CD4-positive, alpha-beta T cell (primary cell): Measurements from ENCODE around the gene HIVEP3. TPM values are rescaled to one million over a fixed set of nuclear protein-coding genes. Genes with fewer than 3 reads are reported as not detected.
A peak's percentile ranks its signal among the peaks of the same experiment; 100 is the strongest.

Experiments used
- ATAC-seq: fragments of 200-7000 bp; cut with Tn5 transposase; one replicate; pipeline ENCODE4 v1.10.0; 2022; ENCODE audit warnings: mild to moderate bottlenecking; ENCODE audit not compliant: poor library complexity
- CTCF ChIA-PET: fragments of 350-600 bp; sonication (Branson Sonifier 250); formaldehyde crosslinking; loops from one replicate; lab custom pipeline; 2021; ENCODE audit warnings: antibody characterized with exemption, inconsistent platforms; lab: Charles Lee
- POLR2A ChIA-PET: fragments of 350-600 bp; sonication (Branson Sonifier 250); formaldehyde crosslinking; loops from one replicate; lab custom pipeline; 2021; ENCODE audit warnings: antibody characterized with exemption, inconsistent platforms; lab: Charles Lee
- DNase-seq, 14 experiments: peaks; one replicate each; pipeline ENCODE4 v3.0.0-alpha.2; 2013 to 2020; ENCODE audit warnings: mixed read lengths in 2 of 14
- H3K27ac ChIP-seq, 2 donors: one replicate each; pipeline versions ENCODE4 v1.5.1 to v1.7.0; 2013; ENCODE audit warnings: low read length in 2 of 2, low read depth in 1 of 2, mild to moderate bottlenecking in 1 of 2
- H3K27me3 ChIP-seq, 2 experiments: 1 replicate in 1 of 2; 2 replicates in 1 of 2; pipeline versions ENCODE4 v1.6.1 to v1.7.0; 2013; ENCODE audit warnings: low read length in 2 of 2, control low read depth in 1 of 2, mild to moderate bottlenecking in 1 of 2, moderate library complexity in 1 of 2; ENCODE audit not compliant: insufficient read depth in 2 of 2, control insufficient read depth in 1 of 2
- H3K36me3 ChIP-seq: one replicate; pipeline ENCODE4 v1.6.1; 2013; ENCODE audit warnings: low read length, control low read depth; ENCODE audit not compliant: insufficient read depth
- H3K4me1 ChIP-seq: one replicate; pipeline ENCODE4 v1.6.1; 2013; ENCODE audit warnings: low read length, control low read depth; ENCODE audit not compliant: insufficient read depth
- H3K4me3 ChIP-seq: one replicate; pipeline ENCODE4 v1.5.1; 2013; ENCODE audit warnings: mild to moderate bottlenecking, low read length, moderate library complexity
- H3K9me3 ChIP-seq, 2 experiments: 1 replicate in 1 of 2; 2 replicates in 1 of 2; pipeline versions ENCODE4 v1.6.1 to v1.7.0; 2013; ENCODE audit warnings: low read length in 2 of 2, mild to moderate bottlenecking in 2 of 2, control low read depth in 1 of 2, moderate library complexity in 1 of 2; ENCODE audit not compliant: control insufficient read depth in 1 of 2, insufficient read depth in 1 of 2
- H3K27ac Mint-ChIP-seq: one replicate; pipeline ENCODE4 v1.8.0; 2020; ENCODE audit warnings: mixed read lengths
- H3K27me3 Mint-ChIP-seq: one replicate; pipeline ENCODE4 v1.8.0; 2021; ENCODE audit warnings: mixed read lengths
- H3K36me3 Mint-ChIP-seq: one replicate; pipeline ENCODE4 v1.8.0; 2021; ENCODE audit warnings: low read depth, mixed read lengths
- H3K4me1 Mint-ChIP-seq: one replicate; pipeline ENCODE4 v1.8.0; 2021; ENCODE audit warnings: low read depth, mixed read lengths
- H3K4me3 Mint-ChIP-seq: one replicate; pipeline ENCODE4 v1.8.0; 2020; ENCODE audit warnings: mild to moderate bottlenecking, mixed read lengths
- H3K9me3 Mint-ChIP-seq: one replicate; pipeline ENCODE4 v1.8.0; 2020; ENCODE audit warnings: mixed read lengths
- CTCF ChIP-seq: fragments of 200-600 bp; IDR thresholded peaks from one replicate; pipeline ENCODE4 v1.8.0; 2022; ENCODE audit warnings: antibody characterized with exemption, mild to moderate bottlenecking
- intact Hi-C, 2 experiments: fragments of 100-400 bp; cut with DNase I in 1 of 2; cut with micrococcal nuclease in 1 of 2; formaldehyde crosslinking; loops; one replicate each; pipeline versions ENCODE4 v1.15.1 to v1.9.0; 2023 to 2025; cut with DNase I, micrococcal nuclease
- total RNA-seq, 174 experiments: library from RNA in 2 of 174; stranded (reverse) in 2 of 174; gene quantifications; one replicate each; pipeline ENCODE4 v1.2.3 and lab custom pipeline; 2021 to 2026

Gene HIVEP3
- total RNA-seq, 2 experiments from 2014 or later: 5.1 to 5.4 TPM

DNA sequence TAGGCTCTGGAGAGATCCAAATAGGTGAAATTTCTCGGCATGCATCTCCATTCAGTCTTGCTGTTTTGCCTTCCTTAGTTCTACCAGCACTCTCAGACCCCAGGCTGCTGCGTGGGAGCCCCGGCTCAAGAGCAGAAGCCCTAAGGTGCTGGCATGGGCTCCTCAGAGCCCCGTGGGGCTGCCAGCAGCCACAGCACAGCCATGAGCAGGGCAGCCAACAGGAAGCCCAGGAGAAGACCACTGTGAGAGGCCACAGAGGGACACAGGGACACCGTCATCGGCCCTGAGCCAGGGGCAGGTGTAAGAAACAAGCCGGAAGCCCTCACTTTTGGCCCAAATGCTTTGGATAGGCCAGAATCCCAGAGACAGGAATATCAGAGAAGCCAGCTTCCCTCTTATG is 66.6 kb downstream of the HIVEP3 start:
- DNase-seq (no peak), ATAC-seq (no peak)
- no peaks in the 10 kb centered on the region for H3K4me1 ChIP-seq
- H3K27me3 ChIP-seq: peaks cover 0 to 2% of the 10 kb centered on the region in 2 experiments
- H3K27ac ChIP-seq: no peak overlapping the region
- intact Hi-C loops: no loop called here
- peaks cover under 1% of the 10 kb centered on the region for H3K36me3 Mint-ChIP-seq
- H3K27me3 Mint-ChIP-seq: no peaks in the 10 kb centered on the region
- TF ChIP-seq CTCF: no peak
- H3K9me3 Mint-ChIP-seq: no peaks in the 10 kb centered on the region
- no peak overlapping the region for H3K27ac Mint-ChIP-seq
- no peaks in the 10 kb centered on the region for H3K9me3 ChIP-seq
- ChIA-PET CTCF (no interaction called here), POLR2A (no interaction called here)
- H3K4me3 Mint-ChIP-seq: no peak overlapping the region
- H3K4me3 ChIP-seq: no peak overlapping the region
- H3K4me1 Mint-ChIP-seq: peaks cover under 1% of the 10 kb centered on the region
- H3K36me3 ChIP-seq: peaks cover 5% of the 10 kb centered on the region

- H3K9me3 Mint-ChIP-seq: no peaks in the 10 kb centered on the region
- DNase-seq: peak in 2 of 14 experiments; percentile 45 to 56
- H3K4me3 ChIP-seq: no peak overlapping the region
- no peak for ATAC-seq
- ChIA-PET CTCF (no interaction called here), POLR2A (no interaction called here)
- H3K27ac Mint-ChIP-seq: no peak overlapping the region
- H3K27me3 Mint-ChIP-seq: no peaks in the 10 kb centered on the region
- peaks cover 0 to 2% of the 10 kb centered on the region in 2 experiments for H3K27me3 ChIP-seq
- peaks cover 5% of the 10 kb centered on the region for H3K4me1 Mint-ChIP-seq
- H3K36me3 ChIP-seq: peaks cover 6% of the 10 kb centered on the region
- H3K4me3 Mint-ChIP-seq: no peak overlapping the region
- H3K4me1 ChIP-seq: no peaks in the 10 kb centered on the region
- intact Hi-C loops: no loop called here
- TF ChIP-seq CTCF: no peak
- peaks cover 5% of the 10 kb centered on the region for H3K36me3 Mint-ChIP-seq
- H3K9me3 ChIP-seq: no peaks in the 10 kb centered on the region
- no peak overlapping the region for H3K27ac ChIP-seq
Measured at GRCh38 chr1:41851589-41851988, 67.1 kb downstream of the HIVEP3 start.

DNA sequence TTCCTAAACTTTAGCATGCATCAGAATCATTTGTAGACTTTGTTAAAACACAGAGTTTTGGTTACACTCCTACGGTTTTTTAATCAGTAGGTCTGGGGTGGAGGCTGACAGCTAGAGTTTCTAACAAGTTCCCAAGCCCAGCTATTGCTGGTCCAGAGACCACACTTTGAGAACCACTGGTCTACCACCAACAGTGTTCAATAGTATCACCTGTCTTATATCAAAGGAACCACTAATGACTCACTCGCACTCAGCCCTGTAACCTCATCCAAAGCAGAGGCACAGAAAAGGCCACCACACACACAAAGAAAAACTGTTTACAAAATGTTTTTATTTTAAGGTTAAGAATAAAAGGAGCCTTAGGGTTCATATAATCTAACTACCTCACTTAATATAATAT is 68.7 kb downstream of the HIVEP3 start:
- H3K4me1 Mint-ChIP-seq: peaks cover 5% of the 10 kb centered on the region
- Histone ChIP-seq H3K4me1 (no peaks in the 10 kb centered on the region), H3K36me3 (peaks cover 9% of the 10 kb centered on the region), H3K27me3 (peaks cover 0 to 2% of the 10 kb centered on the region in 2 experiments), H3K4me3 (no peak overlapping the region), H3K27ac (no peak overlapping the region), H3K9me3 (no peaks in the 10 kb centered on the region)
- no peaks in the 10 kb centered on the region for H3K27me3 Mint-ChIP-seq
- no peak overlapping the region for H3K4me3 Mint-ChIP-seq
- ATAC-seq (no peak), DNase-seq (peak in 3 of 14 experiments; percentile 6 to 30 (median 21))
- TF ChIP-seq CTCF: no peak
- CTCF ChIA-PET: no interaction called here
- H3K9me3 Mint-ChIP-seq: no peaks in the 10 kb centered on the region
- no peak overlapping the region for H3K27ac Mint-ChIP-seq
- POLR2A ChIA-PET: no interaction called here
- intact Hi-C loops: no loop called here
- peaks cover 5% of the 10 kb centered on the region for H3K36me3 Mint-ChIP-seq
